22Rv1 (cell line): ENCODE data around the gene HCN2.
A peak's percentile ranks its signal among the peaks of the same experiment; 100 is the strongest.

ENCODE experiments used
- H3K27ac ChIP-seq: fragments of 450-650 bp; 2 replicates; pipeline ENCODE4 v1.5.1; 2017
- CTCF ChIP-seq: fragments of 450-650 bp; IDR thresholded peaks from 2 replicates; pipeline ENCODE4 v1.5.1; 2017; ENCODE audit warnings: mild to moderate bottlenecking
- ZFX ChIP-seq: fragments of 450-650 bp; IDR thresholded peaks from 2 replicates; pipeline ENCODE4 v1.6.1; 2017; ENCODE audit warnings: antibody characterized with exemption, borderline replicate concordance

The HCN2 gene

GRCh38 chr19:589693-590395, at the start of gene HCN2:
HCN2 (plus strand) TSS chr19:589881; CDS start chr19:589946, 65 bp downstream.
- peak within 1 kb of the TSS; percentile 83 for H3K27ac ChIP-seq
- TF ChIP-seq CTCF (no peak), ZFX (no peak)

GRCh38 chr19:540867-541637, 48.6 kb upstream of the HCN2 start:
- TF ChIP-seq CTCF (no peak), ZFX (no peak)

GRCh38 chr19:541699-542098, 48.0 kb upstream of the HCN2 start:
- H3K27ac ChIP-seq, result no peak overlapping the region
- no peak for TF ChIP-seq ZFX
- no peak for TF ChIP-seq CTCF

More at GRCh38 chr19:540867-541637, 48.6 kb upstream of the HCN2 start:
- no peak overlapping the region for H3K27ac ChIP-seq

GRCh38 chr19:542173-542866, 47.4 kb upstream of the HCN2 start:
- H3K27ac ChIP-seq, result no peak overlapping the region

GRCh38 chr19:543910-544608, 45.6 kb upstream of the HCN2 start, which contains the start of gene GZMM:
GZMM (plus strand) TSS chr19:544053; CDS start chr19:544072, 19 bp downstream.
- H3K27ac ChIP-seq, result no peak within 1 kb of the TSS
- TF ChIP-seq ZFX, result no peak
- no peak for TF ChIP-seq CTCF

More at GRCh38 chr19:542173-542866, 47.4 kb upstream of the HCN2 start:
- no peak for TF ChIP-seq CTCF
- TF ChIP-seq ZFX, result no peak

- H3K27ac ChIP-seq, result no peak overlapping the region
- TF ChIP-seq ZFX (no peak), CTCF (no peak)
These were observed 42.6 kb upstream of the HCN2 start for GRCh38 chr19:547117-547516.
